SU-DHL-6 (cell line): ENCODE data around the gene KRT84.

ENCODE experiments used
- H2AFZ ChIP-seq: fragments of 200-600 bp; sonication (generic); 2 replicates; pipeline ENCODE4 v1.6.1; 2014; ENCODE audit warnings: low read depth, mild to moderate bottlenecking, moderate library complexity, mixed read lengths, antibody characterized with exemption, low read length; ENCODE audit not compliant: severe bottlenecking
- H3F3A ChIP-seq: fragments of 200-600 bp; shearing (Covaris generic); 2 replicates; pipeline ENCODE4 v1.6.0; 2016; ENCODE audit warnings: antibody characterized with exemption, mild to moderate bottlenecking; ENCODE audit not compliant: insufficient read depth
- H3K27ac ChIP-seq: fragments of 200-600 bp; sonication (generic); 2 replicates; pipeline ENCODE4 v1.5.1; 2016; ENCODE audit warnings: low read depth, mild to moderate bottlenecking, low read length, moderate library complexity, mixed read lengths
- H3K27me3 ChIP-seq: fragments of 200-600 bp; sonication (generic), shearing (Covaris generic); 2 replicates; pipeline ENCODE4 v1.6.0; 2014; ENCODE audit warnings: mild to moderate bottlenecking, low read length
- H3K36me3 ChIP-seq: fragments of 200-600 bp; sonication (generic); 2 replicates; pipeline ENCODE4 v1.6.1; 2014; ENCODE audit warnings: mild to moderate bottlenecking, low read length, mixed read lengths
- H3K4me2 ChIP-seq: fragments of 300-600, 200-600 bp; shearing (Covaris generic), sonication (generic); 2 replicates; pipeline ENCODE4 v1.6.0; 2014; ENCODE audit warnings: low read length, low read depth, mild to moderate bottlenecking; ENCODE audit not compliant: poor library complexity, severe bottlenecking
- H3K4me3 ChIP-seq: fragments of 200-600 bp; sonication (generic); 2 replicates; pipeline ENCODE4 v1.5.1; 2014; ENCODE audit warnings: antibody characterized with exemption, low read length, mild to moderate bottlenecking, mixed read lengths; ENCODE audit not compliant: insufficient read depth, poor library complexity, severe bottlenecking
- H3K79me2 ChIP-seq: fragments of 200-600 bp; sonication (generic); 2 replicates; pipeline ENCODE4 v1.6.1; 2014; ENCODE audit warnings: mild to moderate bottlenecking, low read length, moderate library complexity; ENCODE audit not compliant: insufficient read depth
- H3K9ac ChIP-seq: fragments of 200-600 bp; sonication (generic); 2 replicates; pipeline ENCODE4 v1.7.0; 2014; ENCODE audit warnings: mild to moderate bottlenecking, low read length
- H3K9me2 ChIP-seq: fragments of 200-600 bp; sonication (generic); replicated peaks from 2 replicates; pipeline ENCODE4 v1.6.1; 2014; ENCODE audit warnings: low read length; ENCODE audit not compliant: insufficient read depth
- H3K9me3 ChIP-seq: fragments of 200-600 bp; sonication (generic); 2 replicates; pipeline ENCODE4 v1.6.1; 2014; ENCODE audit warnings: low read length, mixed read lengths; ENCODE audit not compliant: insufficient read depth
- H4K20me1 ChIP-seq: fragments of 200-600 bp; sonication (generic); 2 replicates; pipeline ENCODE4 v1.6.1; 2014; ENCODE audit warnings: low read depth, mild to moderate bottlenecking, antibody characterized with exemption, low read length, moderate library complexity, mixed read lengths
- EZH2phosphoT487 ChIP-seq: fragments of 200-600 bp; sonication (generic), shearing (Covaris generic); conservative IDR thresholded peaks from 2 replicates; pipeline ENCODE4 v1.6.1; 2018; ENCODE audit warnings: mild to moderate bottlenecking, antibody characterized with exemption, low read length, moderate library complexity, mixed read lengths
- TF ChIP-seq, protein P1 (sequence below): fragments of 200-600 bp; sonication (generic); IDR thresholded peaks from one replicate; pipeline ENCODE4 v1.5.1; 2017; ENCODE audit warnings: antibody characterized with exemption, mild to moderate bottlenecking, low read length, moderate library complexity; ENCODE audit not compliant: insufficient read depth, poor library complexity, severe bottlenecking

The KRT84 gene

DNA sequence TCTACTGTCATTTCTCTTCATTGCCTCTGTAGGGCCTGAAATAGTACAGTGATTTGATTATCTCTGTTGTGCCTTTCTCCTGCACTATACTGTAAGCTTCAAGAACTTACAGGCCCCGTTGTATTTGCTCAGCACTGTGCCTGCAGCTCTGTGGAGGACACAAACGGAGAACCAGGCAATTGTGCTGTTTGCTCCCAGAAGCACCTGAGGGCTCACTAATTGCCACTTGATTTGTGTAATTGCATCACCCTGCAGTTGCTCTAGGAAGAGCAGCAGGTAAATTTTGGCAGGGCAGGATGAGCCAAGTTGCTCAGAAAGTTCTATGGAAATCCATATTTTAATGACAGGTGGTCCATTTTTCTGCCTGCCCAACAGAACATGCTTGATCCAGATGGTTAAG is 32.3 kb upstream of the KRT84 start:
- no peaks in the 10 kb centered on the region for H3K79me2 ChIP-seq
- no peaks in the 10 kb centered on the region for H4K20me1 ChIP-seq
- H3K36me3 ChIP-seq, result no peaks in the 10 kb centered on the region
- no peak overlapping the region for H3K27ac ChIP-seq
- H3F3A ChIP-seq, result no peaks in the 10 kb centered on the region
- no peak for TF ChIP-seq EZH2phosphoT487
- TF ChIP-seq, protein P1, sequence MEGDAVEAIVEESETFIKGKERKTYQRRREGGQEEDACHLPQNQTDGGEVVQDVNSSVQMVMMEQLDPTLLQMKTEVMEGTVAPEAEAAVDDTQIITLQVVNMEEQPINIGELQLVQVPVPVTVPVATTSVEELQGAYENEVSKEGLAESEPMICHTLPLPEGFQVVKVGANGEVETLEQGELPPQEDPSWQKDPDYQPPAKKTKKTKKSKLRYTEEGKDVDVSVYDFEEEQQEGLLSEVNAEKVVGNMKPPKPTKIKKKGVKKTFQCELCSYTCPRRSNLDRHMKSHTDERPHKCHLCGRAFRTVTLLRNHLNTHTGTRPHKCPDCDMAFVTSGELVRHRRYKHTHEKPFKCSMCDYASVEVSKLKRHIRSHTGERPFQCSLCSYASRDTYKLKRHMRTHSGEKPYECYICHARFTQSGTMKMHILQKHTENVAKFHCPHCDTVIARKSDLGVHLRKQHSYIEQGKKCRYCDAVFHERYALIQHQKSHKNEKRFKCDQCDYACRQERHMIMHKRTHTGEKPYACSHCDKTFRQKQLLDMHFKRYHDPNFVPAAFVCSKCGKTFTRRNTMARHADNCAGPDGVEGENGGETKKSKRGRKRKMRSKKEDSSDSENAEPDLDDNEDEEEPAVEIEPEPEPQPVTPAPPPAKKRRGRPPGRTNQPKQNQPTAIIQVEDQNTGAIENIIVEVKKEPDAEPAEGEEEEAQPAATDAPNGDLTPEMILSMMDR, result no peak
- H2AFZ ChIP-seq, result no peak overlapping the region
- H3K27me3 ChIP-seq, result no peaks in the 10 kb centered on the region
- H3K4me3 ChIP-seq, result no peak overlapping the region
- H3K9me3 ChIP-seq, result no peaks in the 10 kb centered on the region
- H3K4me2 ChIP-seq, result no peak overlapping the region
- H3K9me2 ChIP-seq, result no peaks in the 10 kb centered on the region
- no peak overlapping the region for H3K9ac ChIP-seq

DNA sequence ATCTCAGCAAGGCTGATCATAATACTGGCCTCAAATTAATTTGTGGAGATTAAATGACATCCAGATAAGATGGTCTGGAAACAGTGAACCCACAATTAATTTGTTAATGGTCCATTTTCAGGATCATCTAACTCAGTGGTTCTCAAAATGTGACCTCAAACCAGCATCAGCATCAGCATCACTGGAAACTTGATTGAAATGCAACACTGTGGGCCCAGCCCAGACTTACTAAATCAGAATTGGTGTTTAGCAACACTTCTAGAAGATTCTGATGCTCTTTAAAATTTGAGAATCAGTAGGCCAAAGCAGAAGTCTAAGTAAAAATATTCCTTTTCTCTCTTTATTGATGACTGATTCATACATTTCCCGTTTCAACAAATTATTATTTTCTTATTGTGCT is 31.3 kb upstream of the KRT84 start:
- H3K9me2 ChIP-seq, result no peaks in the 10 kb centered on the region
- no peaks in the 10 kb centered on the region for H4K20me1 ChIP-seq
- no peaks in the 10 kb centered on the region for H3F3A ChIP-seq
- H3K4me3 ChIP-seq, result no peak overlapping the region
- TF ChIP-seq, protein P1, result no peak
- TF ChIP-seq EZH2phosphoT487, result no peak
- H3K36me3 ChIP-seq, result no peaks in the 10 kb centered on the region
- H3K4me2 ChIP-seq, result no peak overlapping the region
- H3K9ac ChIP-seq, result no peak overlapping the region
- no peak overlapping the region for H3K27ac ChIP-seq
- no peaks in the 10 kb centered on the region for H3K27me3 ChIP-seq
- no peaks in the 10 kb centered on the region for H3K9me3 ChIP-seq
- no peaks in the 10 kb centered on the region for H3K79me2 ChIP-seq
- H2AFZ ChIP-seq, result no peak overlapping the region

DNA sequence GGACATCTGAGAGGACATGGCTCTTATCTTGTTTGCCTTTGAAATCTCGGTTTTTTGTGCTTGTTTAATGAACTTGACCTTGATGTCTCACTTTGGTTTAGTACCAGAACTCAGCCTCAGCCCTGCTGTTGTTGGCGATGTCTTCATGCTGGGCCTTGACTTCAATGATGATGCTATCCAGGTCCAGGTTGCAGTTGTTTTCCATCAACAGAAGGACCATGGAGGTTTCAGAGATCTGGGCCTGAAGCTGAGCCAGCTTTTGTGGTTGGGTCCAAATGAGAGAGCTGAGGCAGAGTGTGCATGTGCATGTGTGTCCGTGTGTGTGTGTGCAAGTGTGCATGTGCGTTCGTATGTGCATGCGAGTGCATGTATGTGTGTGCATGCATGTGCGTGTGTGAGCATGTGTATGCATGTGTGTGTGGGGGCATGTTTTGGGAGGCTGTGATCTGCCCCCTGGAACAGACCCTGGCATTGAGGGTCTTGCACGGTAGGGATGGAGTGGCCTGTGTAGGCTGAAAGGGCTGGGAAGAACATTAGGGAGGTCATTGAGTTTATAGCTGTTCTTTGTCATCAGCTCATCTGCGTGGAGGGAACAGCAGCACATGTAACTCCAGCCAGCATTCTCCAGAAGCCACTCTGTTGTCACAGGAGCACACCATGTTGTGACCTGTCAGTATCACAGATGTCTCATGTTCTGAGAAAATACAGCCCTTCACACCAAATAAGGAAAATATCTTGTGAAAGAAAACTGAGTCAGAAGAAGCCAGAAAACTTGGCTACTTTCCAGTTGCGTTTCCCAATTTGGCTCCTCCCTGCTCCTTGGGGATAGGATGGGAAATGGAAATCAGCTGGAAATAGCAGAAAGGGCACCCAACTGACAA is 30.7 kb upstream of the KRT84 start:
- H3K9me3 ChIP-seq, result no peaks in the 10 kb centered on the region
- H3K27ac ChIP-seq, result no peak overlapping the region
- H3K4me2 ChIP-seq, result no peak overlapping the region
- H3K9ac ChIP-seq, result no peak overlapping the region
- H2AFZ ChIP-seq, result no peak overlapping the region
- H3F3A ChIP-seq, result no peaks in the 10 kb centered on the region
- H3K36me3 ChIP-seq, result no peaks in the 10 kb centered on the region
- no peak for TF ChIP-seq EZH2phosphoT487
- TF ChIP-seq, protein P1, result no peak
- no peak overlapping the region for H3K4me3 ChIP-seq
- no peaks in the 10 kb centered on the region for H3K9me2 ChIP-seq
- no peaks in the 10 kb centered on the region for H3K27me3 ChIP-seq
- H4K20me1 ChIP-seq, result no peaks in the 10 kb centered on the region
- no peaks in the 10 kb centered on the region for H3K79me2 ChIP-seq
